Adrenal gland (tissue), 12 donors: ENCODE measurements around the gene TCF12. TPM values are rescaled to one million over a fixed set of nuclear protein-coding genes. Genes with fewer than 3 reads are reported as not detected.

Experiments
- DNase-seq, 7 donors: peaks; one replicate each; pipeline ENCODE4 v3.0.0-alpha.2; 2019 to 2020
- H3K27ac ChIP-seq, 5 donors: fragments of 200-600 bp; sonication (generic) in 4 of 5; 1 replicate in 3 of 5; 2 replicates in 2 of 5; pipeline versions ENCODE4 v1.5.1 to v1.8.0; 2016 to 2020; ENCODE audit warnings: mild to moderate bottlenecking in 1 of 5
- H3K27me3 ChIP-seq: fragments of 200-600 bp; 2 replicates; pipeline ENCODE4 v1.8.0; 2021
- H3K36me3 ChIP-seq, 2 donors: fragments of 200-600 bp; replicated peaks in 1 of 2; 1 replicate in 1 of 2; 2 replicates in 1 of 2; pipeline versions ENCODE4 v1.5.1 to v1.8.0; 2018 to 2022
- H3K4me1 ChIP-seq, 2 donors: fragments of 200-600 bp; replicated peaks in 1 of 2; 1 replicate in 1 of 2; 2 replicates in 1 of 2; pipeline versions ENCODE4 v1.5.1 to v1.8.0; 2018 to 2021
- H3K4me3 ChIP-seq, 4 donors: fragments of 200-600 bp; sonication (generic) in 3 of 4; one replicate each; pipeline ENCODE4 v1.5.1; 2016 to 2018
- H3K9me3 ChIP-seq, 3 donors: fragments of 200-600 bp; sonication (generic) in 1 of 3; replicated peaks in 1 of 3; 1 replicate in 2 of 3; 2 replicates in 1 of 3; pipeline versions ENCODE4 v1.5.1 to v1.8.0; 2016 to 2021
- POLR2A ChIP-seq, 2 donors: fragments of 450-650 bp; IDR thresholded peaks; one replicate each; pipeline ENCODE4 v1.6.1; 2017; ENCODE audit warnings: antibody characterized with exemption in 2 of 2, mild to moderate bottlenecking in 2 of 2, moderate library complexity in 1 of 2
- WGBS, 4 donors: extraction: QIAGEN DNeasy Blood & Tissue Kit in 2 of 4; methylation state at CpG; one replicate each; pipeline versions ENCODE4 v1.1.5 to v1.1.7; 2013 to 2017; 5-methylcytosine and 5-hydroxymethylcytosine counted together
- intact Hi-C, 2 donors: fragments of 100-400 bp; cut with DNase I; formaldehyde crosslinking; loops; one replicate each; pipeline versions ENCODE4 v1.14.1 to v1.15.0; 2022 to 2023
- polyA plus RNA-seq, 3 donors: library from polyadenylated mRNA; stranded (reverse); fragments of 200-250 nt in 2 of 3; fragments of 350-450 nt in 1 of 3; fragmentation: Illumina TruSeq in 1 of 3; extraction: RNeasy Lipid Tissue Mini Kit (QIAGEN cat#74804) in 1 of 3; gene quantifications; one replicate each; pipeline ENCODE4 v1.2.3, GENCODE V29; 2013 to 2014
- total RNA-seq, 9 donors: library from RNA; depleted of rRNA in 4 of 9; stranded (reverse); fragments of >200 nt in 4 of 9; fragments of 120-200 nt in 1 of 9; fragmentation: NEBNext Ultra II Directional in 1 of 9; extraction: Animal tissue kit (Norgen Biotek cat#: 25700) in 1 of 9; gene quantifications; one replicate each; pipeline versions ENCODE4 v1.1.0 to v1.2.4, GENCODE V29; 2013 to 2023
- TF ChIP-seq, protein P1 (sequence below), 6 experiments: fragments of 450-650 bp in 4 of 6; fragments of 200-600 bp in 2 of 6; sonication (generic) in 1 of 6; IDR thresholded peaks; 1 replicate in 5 of 6; 2 replicates in 1 of 6; pipeline versions ENCODE4 v1.5.1 to v1.8.0; 2016 to 2021; ENCODE audit warnings: antibody characterized with exemption in 6 of 6, mild to moderate bottlenecking in 2 of 6, moderate library complexity in 1 of 6
- donor health status: healthy with polysubstance abuse.
- donor health status: Bipolar disorder and iron deficiency.
- donor health status: DM: yes; HTN: yes; CAD: no.
- donor health status: DM: no; HTN: no; CAD: no.
- donor health status: DM: no; HTN: no; CAD: no.
- donor health status: DM: yes; HTN: yes; CAD: no.

The TCF12 gene
- total and polyA plus RNA-seq, 12 donors, result 7.6 to 121 (median 75.6) TPM

DNA sequence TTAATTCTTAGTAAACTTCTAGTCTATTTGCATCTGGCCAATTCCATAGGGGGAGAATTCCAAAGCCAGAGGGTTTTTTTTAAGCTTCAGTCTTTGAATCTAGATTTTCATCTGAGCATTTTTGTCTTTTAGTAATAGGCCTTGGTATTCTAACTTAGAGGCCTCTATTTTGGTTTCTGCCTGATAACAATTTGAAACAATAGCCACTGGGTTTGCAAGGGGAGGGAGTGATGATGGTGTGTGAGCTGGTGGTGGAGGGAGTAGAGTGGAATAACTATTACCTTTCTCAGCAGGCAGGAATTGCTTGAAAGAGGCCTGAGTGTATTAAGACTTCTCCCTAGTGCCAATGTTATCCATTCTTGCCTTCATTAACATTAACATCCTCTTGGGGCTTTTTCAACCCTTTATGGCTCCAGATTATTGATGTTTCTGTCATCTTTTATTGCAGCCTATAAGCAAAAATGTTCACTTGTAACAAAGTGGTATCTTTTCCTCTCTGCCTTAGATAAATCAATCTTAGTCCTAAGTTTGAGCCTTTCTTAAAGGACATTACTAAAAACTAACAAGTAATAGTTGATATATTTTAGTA lies 26.5 kb upstream of the TCF12 start:
- no peaks in the 10 kb centered on the region for H3K9me3 ChIP-seq
- DNase-seq, result no peak
- intact Hi-C loops, result no loop called here
- H3K4me1 ChIP-seq, result peaks cover 6 to 10% of the 10 kb centered on the region in 2 donors
- no peak overlapping the region for H3K27ac ChIP-seq
- H3K4me3 ChIP-seq, result no peak overlapping the region
- H3K27me3 ChIP-seq, result no peaks in the 10 kb centered on the region
- H3K36me3 ChIP-seq, result no peaks in the 10 kb centered on the region
- TF ChIP-seq POLR2A (IDR thresholded peaks at IDR 0.05), result no peak
- TF ChIP-seq, protein P1, sequence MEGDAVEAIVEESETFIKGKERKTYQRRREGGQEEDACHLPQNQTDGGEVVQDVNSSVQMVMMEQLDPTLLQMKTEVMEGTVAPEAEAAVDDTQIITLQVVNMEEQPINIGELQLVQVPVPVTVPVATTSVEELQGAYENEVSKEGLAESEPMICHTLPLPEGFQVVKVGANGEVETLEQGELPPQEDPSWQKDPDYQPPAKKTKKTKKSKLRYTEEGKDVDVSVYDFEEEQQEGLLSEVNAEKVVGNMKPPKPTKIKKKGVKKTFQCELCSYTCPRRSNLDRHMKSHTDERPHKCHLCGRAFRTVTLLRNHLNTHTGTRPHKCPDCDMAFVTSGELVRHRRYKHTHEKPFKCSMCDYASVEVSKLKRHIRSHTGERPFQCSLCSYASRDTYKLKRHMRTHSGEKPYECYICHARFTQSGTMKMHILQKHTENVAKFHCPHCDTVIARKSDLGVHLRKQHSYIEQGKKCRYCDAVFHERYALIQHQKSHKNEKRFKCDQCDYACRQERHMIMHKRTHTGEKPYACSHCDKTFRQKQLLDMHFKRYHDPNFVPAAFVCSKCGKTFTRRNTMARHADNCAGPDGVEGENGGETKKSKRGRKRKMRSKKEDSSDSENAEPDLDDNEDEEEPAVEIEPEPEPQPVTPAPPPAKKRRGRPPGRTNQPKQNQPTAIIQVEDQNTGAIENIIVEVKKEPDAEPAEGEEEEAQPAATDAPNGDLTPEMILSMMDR (IDR thresholded peaks at IDR 0.05), result no peak

DNA sequence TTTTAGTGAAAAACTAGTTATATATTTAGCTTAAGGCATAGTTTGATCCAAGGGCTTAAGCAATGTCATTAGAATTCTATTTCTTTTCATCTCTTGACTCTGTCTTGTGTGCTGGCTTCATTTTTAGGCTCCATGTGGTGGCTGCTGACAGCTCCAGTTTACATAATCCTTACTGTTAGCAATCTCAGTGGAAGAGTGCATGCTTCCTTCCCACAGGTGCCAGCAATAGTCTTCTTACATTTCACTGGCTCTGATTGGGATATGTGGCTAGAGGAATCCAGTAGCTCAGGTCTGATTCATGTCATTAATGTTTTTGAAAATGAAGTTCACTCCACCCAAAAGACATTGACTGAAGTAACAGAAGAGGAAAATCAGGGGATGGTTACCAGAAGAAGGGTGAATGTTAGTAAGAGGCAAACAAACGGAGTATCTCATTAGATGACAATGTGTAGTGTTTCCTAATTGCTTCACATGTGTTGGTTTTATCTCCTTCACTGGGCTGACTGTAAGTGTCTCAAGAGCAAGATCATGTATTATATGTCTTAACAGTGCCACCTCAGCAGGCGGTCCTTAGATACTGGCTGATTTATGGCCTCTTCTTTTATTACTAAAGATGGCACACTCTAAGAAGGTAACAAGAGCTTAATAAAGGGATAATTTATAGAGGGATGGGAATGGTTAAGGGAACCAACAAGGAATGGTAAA lies 25.6 kb upstream of the TCF12 start:
- H3K27me3 ChIP-seq, result no peaks in the 10 kb centered on the region
- intact Hi-C loops, result no loop called here
- H3K4me3 ChIP-seq, result no peak overlapping the region
- TF ChIP-seq, protein P1 (IDR thresholded peaks at IDR 0.05), result no peak
- no peak for TF ChIP-seq POLR2A (IDR thresholded peaks at IDR 0.05)
- no peak for DNase-seq
- H3K27ac ChIP-seq, result no peak overlapping the region
- WGBS, 4 donors, result 98 to 99% (median 98%) methylated on average over 2 of the region's 2 CpGs
- H3K9me3 ChIP-seq, result no peaks in the 10 kb centered on the region
- H3K4me1 ChIP-seq, result peaks cover 5 to 6% of the 10 kb centered on the region in 2 donors
- no peaks in the 10 kb centered on the region for H3K36me3 ChIP-seq

DNA sequence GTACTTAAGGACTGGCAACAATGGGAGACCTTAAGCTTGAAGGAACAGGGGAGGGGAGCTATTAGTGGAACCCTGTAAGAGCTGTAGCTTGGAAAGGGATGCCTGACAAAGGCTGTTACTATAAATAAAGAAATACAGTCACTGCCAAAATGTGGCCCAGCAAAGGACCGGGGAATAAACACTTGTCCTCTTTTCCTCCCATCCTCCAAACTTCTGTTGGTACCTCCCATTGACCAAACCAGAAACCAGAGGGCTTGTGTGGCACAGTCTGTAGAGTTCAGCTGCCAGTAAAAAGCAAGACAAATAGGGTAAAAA lies 25.1 kb upstream of the TCF12 start:
- no peak overlapping the region for H3K4me3 ChIP-seq
- intact Hi-C loops, result no loop called here
- TF ChIP-seq, protein P1 (IDR thresholded peaks at IDR 0.05), result no peak
- TF ChIP-seq POLR2A (IDR thresholded peaks at IDR 0.05), result no peak
- H3K27me3 ChIP-seq, result no peaks in the 10 kb centered on the region
- 65 to 86% (median 80%) methylated on average over 1 of the region's 1 CpG for WGBS, 4 donors
- H3K36me3 ChIP-seq, result no peaks in the 10 kb centered on the region
- H3K27ac ChIP-seq, result no peak overlapping the region
- peaks cover under 1 to 1% of the 10 kb centered on the region in 2 donors for H3K4me1 ChIP-seq
- no peak for DNase-seq
- H3K9me3 ChIP-seq, result no peaks in the 10 kb centered on the region

DNA sequence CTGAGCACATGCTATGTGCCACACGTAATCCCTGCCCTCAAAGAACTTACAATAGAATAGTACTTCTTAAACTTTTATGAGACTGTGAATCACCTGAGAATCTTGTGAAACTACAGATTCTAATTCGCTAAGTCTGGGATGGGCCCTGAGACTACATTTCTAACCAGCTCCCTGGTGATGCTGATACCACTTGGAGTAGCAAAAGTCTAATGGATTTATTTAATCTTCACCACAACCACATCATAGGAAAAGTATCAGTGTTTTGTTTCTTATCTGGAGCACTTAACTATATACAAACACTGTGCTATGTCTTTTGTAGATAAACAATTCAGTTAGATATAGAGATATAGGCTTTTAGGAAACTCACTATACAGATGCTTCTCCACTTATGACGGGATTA lies 23.8 kb upstream of the TCF12 start:
- Histone ChIP-seq H3K27ac (no peak overlapping the region), H3K4me3 (no peak overlapping the region), H3K27me3 (no peaks in the 10 kb centered on the region), H3K36me3 (no peaks in the 10 kb centered on the region), H3K9me3 (no peaks in the 10 kb centered on the region), H3K4me1 (no peaks in the 10 kb centered on the region)
- 87 to 98% (median 93%) methylated on average over 3 of the region's 3 CpGs for WGBS, 4 donors
- TF ChIP-seq, protein P1 (IDR thresholded peaks at IDR 0.05), result no peak
- no peak for TF ChIP-seq POLR2A (IDR thresholded peaks at IDR 0.05)
- intact Hi-C loops, result no loop called here
- DNase-seq, result no peak
